Endothelial cell of umbilical vein (primary cell): ENCODE results near the gene EIF2B2.

Experiments
- EZH2 ChIP-seq: IDR thresholded peaks from 2 replicates; pipeline ENCODE4 v1.6.1; 2012; ENCODE audit warnings: borderline replicate concordance, low read depth, mild to moderate bottlenecking, moderate library complexity, low read length, inconsistent platforms; ENCODE audit not compliant: severe bottlenecking
- GATA2 ChIP-seq: IDR thresholded peaks from 2 replicates; pipeline ENCODE4 v1.7.0; 2011; ENCODE audit warnings: low read depth, mild to moderate bottlenecking, moderate library complexity, mixed read lengths, low read length; ENCODE audit not compliant: insufficient read length, insufficient read depth
- MYC ChIP-seq: IDR thresholded peaks from one replicate; pipeline ENCODE4 v1.6.1; 2011; ENCODE audit warnings: mild to moderate bottlenecking, low read depth, low read length
- POLR2A ChIP-seq: IDR thresholded peaks from 2 replicates; pipeline ENCODE4 v1.6.1; 2012; ENCODE audit warnings: low read depth, mild to moderate bottlenecking, control low read depth, low read length
- POLR2AphosphoS5 ChIP-seq: IDR thresholded peaks from 2 replicates; pipeline ENCODE4 v1.6.1; 2012; ENCODE audit warnings: low read depth, mild to moderate bottlenecking, control low read depth, low read length, moderate library complexity; ENCODE audit not compliant: insufficient read depth
- TF ChIP-seq, protein P1 (sequence below), 2 donors: IDR thresholded peaks; 1 replicate in 1 of 2; 2 replicates in 1 of 2; pipeline ENCODE4 v1.5.1; 2011; ENCODE audit warnings: low read length in 2 of 2, mild to moderate bottlenecking in 2 of 2, moderate library complexity in 2 of 2, control low read depth in 1 of 2, inconsistent platforms in 1 of 2, low read depth in 1 of 2; ENCODE audit not compliant: insufficient read depth in 1 of 2; ENCODE audit errors: extremely low read depth in 1 of 2
- TF ChIP-seq, protein P2 (sequence below): IDR thresholded peaks from 2 replicates; pipeline ENCODE4 v1.6.1; 2011; ENCODE audit not compliant: insufficient read depth, insufficient read length

DNA sequence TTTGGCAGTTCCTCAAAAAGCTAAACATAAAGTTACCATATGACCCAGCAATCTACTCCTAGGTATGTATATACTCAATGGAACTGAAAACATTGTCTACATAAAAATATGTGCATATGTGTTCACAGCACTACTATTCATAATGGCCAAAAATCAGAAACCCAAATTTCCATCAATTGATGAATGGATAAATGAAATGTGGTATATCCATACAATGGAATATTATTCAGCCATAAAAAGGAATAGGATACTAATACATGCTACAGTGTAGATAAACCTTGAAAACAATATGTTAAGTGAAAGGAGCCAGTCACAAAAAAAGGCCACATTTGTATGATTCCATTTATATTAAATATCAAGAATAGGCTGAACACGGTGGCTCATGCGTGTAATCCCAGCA is 57.7 kb downstream of the EIF2B2 start:
- TF ChIP-seq POLR2A (no peak), EZH2 (no peak), POLR2AphosphoS5 (no peak), MYC (no peak), GATA2 (no peak)
- TF ChIP-seq, protein P1, sequence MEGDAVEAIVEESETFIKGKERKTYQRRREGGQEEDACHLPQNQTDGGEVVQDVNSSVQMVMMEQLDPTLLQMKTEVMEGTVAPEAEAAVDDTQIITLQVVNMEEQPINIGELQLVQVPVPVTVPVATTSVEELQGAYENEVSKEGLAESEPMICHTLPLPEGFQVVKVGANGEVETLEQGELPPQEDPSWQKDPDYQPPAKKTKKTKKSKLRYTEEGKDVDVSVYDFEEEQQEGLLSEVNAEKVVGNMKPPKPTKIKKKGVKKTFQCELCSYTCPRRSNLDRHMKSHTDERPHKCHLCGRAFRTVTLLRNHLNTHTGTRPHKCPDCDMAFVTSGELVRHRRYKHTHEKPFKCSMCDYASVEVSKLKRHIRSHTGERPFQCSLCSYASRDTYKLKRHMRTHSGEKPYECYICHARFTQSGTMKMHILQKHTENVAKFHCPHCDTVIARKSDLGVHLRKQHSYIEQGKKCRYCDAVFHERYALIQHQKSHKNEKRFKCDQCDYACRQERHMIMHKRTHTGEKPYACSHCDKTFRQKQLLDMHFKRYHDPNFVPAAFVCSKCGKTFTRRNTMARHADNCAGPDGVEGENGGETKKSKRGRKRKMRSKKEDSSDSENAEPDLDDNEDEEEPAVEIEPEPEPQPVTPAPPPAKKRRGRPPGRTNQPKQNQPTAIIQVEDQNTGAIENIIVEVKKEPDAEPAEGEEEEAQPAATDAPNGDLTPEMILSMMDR (IDR thresholded peaks at IDR 0.05; ENCODE audit: extremely low read depth in 1 of 2, insufficient read depth in 1 of 2, low read depth in 1 of 2, low read length in 2 of 2), result no peak
- TF ChIP-seq, protein P2, sequence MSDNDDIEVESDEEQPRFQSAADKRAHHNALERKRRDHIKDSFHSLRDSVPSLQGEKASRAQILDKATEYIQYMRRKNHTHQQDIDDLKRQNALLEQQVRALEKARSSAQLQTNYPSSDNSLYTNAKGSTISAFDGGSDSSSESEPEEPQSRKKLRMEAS, result no peak
